B cell (primary cell): ENCODE measurements around the gene ERN2. TPM values are rescaled to one million over a fixed set of nuclear protein-coding genes. Genes with fewer than 3 reads are reported as not detected.

Experiments used
- ATAC-seq: fragments of 200-7000 bp; cut with Tn5 transposase; one replicate; pipeline ENCODE4 v1.10.0; 2021; ENCODE audit warnings: low read depth, mild to moderate bottlenecking, moderate number of reproducible peaks, moderate library complexity
- CTCF ChIA-PET: fragments of 350-600 bp; sonication (Branson Sonifier 250); formaldehyde crosslinking; loops from one replicate; lab custom pipeline; 2021; ENCODE audit warnings: antibody characterized with exemption, inconsistent platforms; lab: Charles Lee
- POLR2A ChIA-PET: fragments of 350-600 bp; sonication (Branson Sonifier 250); formaldehyde crosslinking; loops from one replicate; lab custom pipeline; 2021; ENCODE audit warnings: antibody characterized with exemption; lab: Charles Lee
- DNase-seq: peaks from one replicate; pipeline ENCODE4 v3.0.0; 2013
- H2AFZ ChIP-seq: 2 replicates; pipeline ENCODE4 v1.6.1; 2012; ENCODE audit warnings: mild to moderate bottlenecking, low read depth, low read length; ENCODE audit not compliant: insufficient read depth, poor library complexity, severe bottlenecking
- H3K27ac ChIP-seq, 2 donors: 1 replicate in 1 of 2; 2 replicates in 1 of 2; pipeline ENCODE4 v1.5.1; 2012 to 2013; ENCODE audit warnings: low read length in 2 of 2, mild to moderate bottlenecking in 2 of 2, moderate library complexity in 1 of 2
- H3K27me3 ChIP-seq, 4 experiments: fragments of 200-600 bp in 1 of 4; sonication (generic) in 1 of 4; replicated peaks in 1 of 4; 1 replicate in 2 of 4; 2 replicates in 2 of 4; pipeline versions ENCODE4 v1.6.1 to v1.7.0; 2013 to 2016; ENCODE audit warnings: low read length in 3 of 4, mild to moderate bottlenecking in 2 of 4, mixed read lengths in 1 of 4, moderate library complexity in 1 of 4; ENCODE audit not compliant: insufficient read depth in 4 of 4, control insufficient read depth in 3 of 4; ENCODE audit errors: control extremely low read depth in 1 of 4
- H3K36me3 ChIP-seq, 2 experiments: replicated peaks in 1 of 2; 1 replicate in 1 of 2; 2 replicates in 1 of 2; pipeline versions ENCODE4 v1.6.1 to v1.7.1; 2013; ENCODE audit warnings: low read length in 1 of 2; ENCODE audit not compliant: insufficient read depth in 2 of 2, control insufficient read depth in 1 of 2; ENCODE audit errors: control extremely low read depth in 1 of 2, extremely low read depth in 1 of 2
- H3K4me1 ChIP-seq, 2 donors: fragments of 200-600 bp in 1 of 2; sonication (generic) in 1 of 2; 1 replicate in 1 of 2; 2 replicates in 1 of 2; pipeline versions ENCODE4 v1.5.1 to v1.6.1; 2013 to 2017; ENCODE audit warnings: low read length in 2 of 2; ENCODE audit not compliant: control insufficient read depth in 2 of 2, insufficient read depth in 2 of 2
- H3K4me2 ChIP-seq: replicated peaks from 2 replicates; pipeline ENCODE3; 2012; ENCODE audit warnings: mild to moderate bottlenecking, low read depth, low read length; ENCODE audit not compliant: poor library complexity, severe bottlenecking
- H3K4me3 ChIP-seq, 5 experiments: fragments of 200-600 bp in 1 of 5; sonication (generic) in 1 of 5; 1 replicate in 3 of 5; 2 replicates in 2 of 5; pipeline versions ENCODE4 v1.5.1 to v1.7.0; 2011 to 2016; ENCODE audit warnings: low read length in 4 of 5, mild to moderate bottlenecking in 4 of 5, low read depth in 2 of 5, control low read depth in 1 of 5, moderate library complexity in 1 of 5; ENCODE audit not compliant: insufficient read depth in 1 of 5; ENCODE audit errors: control extremely low read depth in 1 of 5, extremely low read depth in 1 of 5
- H3K79me2 ChIP-seq: fragments of 200-600 bp; sonication (generic); one replicate; pipeline ENCODE4 v1.6.0; 2016; ENCODE audit warnings: low read length; ENCODE audit not compliant: control insufficient read depth, insufficient read depth
- H3K9ac ChIP-seq: fragments of 200-600 bp; sonication (generic); 2 replicates; pipeline ENCODE4 v1.6.1; 2017; ENCODE audit warnings: mild to moderate bottlenecking, low read length, moderate library complexity
- H3K9me3 ChIP-seq, 3 donors: one replicate each; pipeline versions ENCODE4 v1.6.1 to v1.7.1; 2013; ENCODE audit warnings: low read length in 2 of 3; ENCODE audit not compliant: control insufficient read depth in 2 of 3, insufficient read depth in 1 of 3; ENCODE audit errors: control extremely low read depth in 1 of 3
- H4K20me1 ChIP-seq: 2 replicates; pipeline ENCODE4 v1.6.0; 2012; ENCODE audit warnings: mild to moderate bottlenecking, low read length; ENCODE audit not compliant: insufficient read depth, control insufficient read depth, poor library complexity, severe bottlenecking
- H3K27ac Mint-ChIP-seq: one replicate; pipeline ENCODE4 v1.8.0; 2021; ENCODE audit warnings: mixed read lengths
- H3K27me3 Mint-ChIP-seq: one replicate; pipeline ENCODE4 v1.8.0; 2021; ENCODE audit warnings: mixed read lengths
- H3K4me1 Mint-ChIP-seq: one replicate; pipeline ENCODE4 v1.8.0; 2021; ENCODE audit warnings: mixed read lengths
- H3K4me3 Mint-ChIP-seq: one replicate; pipeline ENCODE4 v1.8.0; 2021; ENCODE audit warnings: mixed read lengths
- H3K9me3 Mint-ChIP-seq: one replicate; pipeline ENCODE4 v1.8.0; 2022; ENCODE audit warnings: mixed read lengths; ENCODE audit not compliant: insufficient read depth
- CTCF ChIP-seq: fragments of 200-600 bp; IDR thresholded peaks from one replicate; pipeline ENCODE4 v1.8.0; 2022; ENCODE audit warnings: antibody characterized with exemption, mild to moderate bottlenecking
- EZH2 ChIP-seq: IDR thresholded peaks from 2 replicates; pipeline ENCODE4 v1.6.1; 2012; ENCODE audit warnings: borderline replicate concordance, low read depth, mild to moderate bottlenecking, moderate library complexity, low read length; ENCODE audit not compliant: insufficient read depth, poor library complexity, severe bottlenecking
- WGBS: methylation state at CpG from one replicate; pipeline ENCODE4 v1.1.5; 2013; ENCODE audit warnings: missing lambda C conversion rate; ENCODE audit not compliant: insufficient coverage; 5-methylcytosine and 5-hydroxymethylcytosine counted together
- intact Hi-C: fragments of 100-400 bp; cut with micrococcal nuclease; formaldehyde crosslinking; loops from one replicate; pipeline ENCODE4 v1.10.0; 2022
- polyA minus RNA-seq: library from RNA; depleted of rRNA, polyadenylated mRNA; stranded (reverse); fragments of >200 nt; gene quantifications from 2 replicates; pipeline ENCODE4 v1.2.3, GENCODE V29; 2012
- polyA plus RNA-seq: library from polyadenylated mRNA; depleted of rRNA; stranded (reverse); fragments of >200 nt; gene quantifications from 2 replicates; pipeline ENCODE4 v1.2.3, GENCODE V29; 2012
- total RNA-seq, 2 donors: library from RNA; stranded (reverse); fragments of 120-200 nt in 1 of 2; gene quantifications; 1 replicate in 1 of 2; 2 replicates in 1 of 2; pipeline versions ENCODE4 v1.2.3 to v1.2.4, GENCODE V29; 2013 to 2022

Gene ERN2
- total RNA-seq (not detected in 2 replicates), polyA plus RNA-seq (not detected in 2 replicates), polyA minus RNA-seq (not detected in 2 replicates)
- not detected for total RNA-seq (2013)

- intact Hi-C loops: no loop called here
- Histone ChIP-seq H3K27me3 (peaks cover 0 to 37% (median 14%) of the 10 kb centered on the region in 4 experiments), H2AFZ (peak within 1 kb of the TSS; percentile 10), H3K4me1 (no peaks in the 10 kb centered on the region), H3K36me3 (no peaks in the 10 kb centered on the region), H3K27ac (no peak within 1 kb of the TSS), H4K20me1 (no peaks in the 10 kb centered on the region), H3K79me2 (no peaks in the 10 kb centered on the region), H3K9me3 (peaks cover 0 to 11% (median 9%) of the 10 kb centered on the region in 3 donors), H3K4me2 (no peak within 1 kb of the TSS), H3K9ac (no peak within 1 kb of the TSS), H3K4me3 (no peak within 1 kb of the TSS)
- H3K27ac Mint-ChIP-seq: no peak within 1 kb of the TSS
- H3K4me1 Mint-ChIP-seq: no peaks in the 10 kb centered on the region
- no peak within 1 kb of the TSS for H3K4me3 Mint-ChIP-seq
- ChIA-PET CTCF (no interaction called here), POLR2A (interaction anchor here (0.5 kb wide), 1 partner anchor 325 kb away, joined by 4 read pairs; no protein-coding TSS in a partner anchor)
- TF ChIP-seq CTCF: no peak
- TF ChIP-seq EZH2: no peak
- H3K9me3 Mint-ChIP-seq: peaks cover 7% of the 10 kb centered on the region
- no peak for ATAC-seq
- peaks cover 57% of the 10 kb centered on the region for H3K27me3 Mint-ChIP-seq
- DNase-seq: no peak
- 13% methylated on average over 37 of the region's 37 CpGs for WGBS
These were observed at the start of gene ERN2 for GRCh38 chr16:23712976-23713375. ERN2 (minus strand) TSS chr16:23713222; CDS start chr16:23713187, 35 bp downstream.

GRCh38 chr16:23757937-23758619 is 45.1 kb upstream of the ERN2 start:
- no peak overlapping the region for H3K27ac Mint-ChIP-seq
- CTCF ChIA-PET: interaction anchor here (0.9 kb wide), 1 partner anchor 99 kb away, joined by 3 read pairs; no protein-coding TSS in a partner anchor
- H3K27me3 Mint-ChIP-seq: peaks cover 59% of the 10 kb centered on the region

More at GRCh38 chr16:23757937-23758619, 45.1 kb upstream of the ERN2 start:
- Histone ChIP-seq H2AFZ (no peak overlapping the region), H3K9me3 (peaks cover 0 to 4% (median 0%) of the 10 kb centered on the region in 3 donors), H3K4me2 (no peak overlapping the region), H3K27me3 (peaks cover 0 to 55% (median 28%) of the 10 kb centered on the region in 4 experiments), H3K9ac (no peak overlapping the region), H4K20me1 (no peaks in the 10 kb centered on the region), H3K4me1 (peaks cover 12 to 16% of the 10 kb centered on the region in 2 donors), H3K36me3 (no peaks in the 10 kb centered on the region), H3K4me3 (no peak overlapping the region), H3K79me2 (no peaks in the 10 kb centered on the region), H3K27ac (no peak overlapping the region)
- DNase-seq: no peak
- no peak for ATAC-seq
- no peak overlapping the region for H3K4me3 Mint-ChIP-seq
- peaks cover 6% of the 10 kb centered on the region for H3K4me1 Mint-ChIP-seq
- POLR2A ChIA-PET: no interaction called here
- H3K9me3 Mint-ChIP-seq: no peaks in the 10 kb centered on the region
- intact Hi-C loops: no loop called here
- TF ChIP-seq CTCF (no peak), EZH2 (no peak)
- 73% methylated on average over 6 of the region's 6 CpGs for WGBS
